Right renal cortex interstitium (tissue), 3 donors: ENCODE data around the gene OR5M8. TPM values are rescaled to one million over a fixed set of nuclear protein-coding genes. Genes with fewer than 3 reads are reported as not detected.

Source experiments
- DNase-seq, 3 donors: peaks; one replicate each; pipeline ENCODE4 v3.0.0-alpha.2; 2013; ENCODE audit warnings: low read depth in 3 of 3, low spot score in 2 of 3
- polyA plus RNA-seq, 3 donors: library from polyadenylated mRNA; unstranded; fragments of 120-200 nt; gene quantifications; one replicate each; pipeline ENCODE4 v1.2.1, GENCODE V29; 2013; ENCODE audit not compliant: insufficient read length in 3 of 3

The OR5M8 gene
- polyA plus RNA-seq = not detected

DNA sequence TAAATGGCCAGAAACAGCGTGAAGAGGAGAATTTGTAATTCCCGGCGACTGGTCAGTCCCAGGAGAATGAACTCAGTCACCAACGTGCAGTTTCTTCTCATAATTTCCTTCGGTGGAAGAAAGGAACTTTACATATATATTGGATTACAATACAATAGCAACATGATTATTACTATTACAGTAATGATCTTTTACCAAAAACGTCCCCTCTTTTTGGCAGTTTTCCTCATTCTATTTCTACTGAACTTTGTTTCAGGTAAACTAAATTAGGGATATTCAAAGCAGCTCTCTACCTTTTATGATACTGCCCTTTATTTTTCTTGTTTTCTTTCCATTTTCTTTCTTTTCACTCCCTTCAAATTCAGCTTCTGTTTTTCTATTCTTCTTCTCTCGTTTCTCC, at the start of gene OR5M8:
TSS of gene OR5M8 (minus strand) at position 101 of the 400 bp plus-strand sequence. CDS start at position 101, 0 bp downstream.
- no peak for DNase-seq

GRCh38 chr11:56533054-56533740, 42.0 kb upstream of the OR5M8 start:
- no peak for DNase-seq

DNA sequence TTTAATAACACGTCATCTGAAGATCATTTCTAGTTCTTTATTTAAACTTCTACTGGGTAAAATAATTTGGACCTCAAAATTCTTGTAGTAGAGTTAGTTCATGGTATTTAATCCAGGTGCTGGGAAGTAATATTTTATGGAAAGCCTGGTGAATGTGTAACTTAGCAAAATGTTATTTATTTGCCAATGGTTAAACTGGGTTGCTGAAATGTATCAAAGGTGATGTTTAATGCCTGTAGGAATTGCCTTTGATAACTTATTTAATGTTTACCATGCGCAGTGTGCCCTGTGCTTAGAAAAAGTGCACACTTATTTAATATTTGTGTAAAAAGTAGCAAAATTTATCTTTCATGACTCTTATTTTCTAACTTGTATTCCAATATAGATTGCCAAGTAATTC, 40.7 kb upstream of the OR5M8 start:
- no peak for DNase-seq

DNA sequence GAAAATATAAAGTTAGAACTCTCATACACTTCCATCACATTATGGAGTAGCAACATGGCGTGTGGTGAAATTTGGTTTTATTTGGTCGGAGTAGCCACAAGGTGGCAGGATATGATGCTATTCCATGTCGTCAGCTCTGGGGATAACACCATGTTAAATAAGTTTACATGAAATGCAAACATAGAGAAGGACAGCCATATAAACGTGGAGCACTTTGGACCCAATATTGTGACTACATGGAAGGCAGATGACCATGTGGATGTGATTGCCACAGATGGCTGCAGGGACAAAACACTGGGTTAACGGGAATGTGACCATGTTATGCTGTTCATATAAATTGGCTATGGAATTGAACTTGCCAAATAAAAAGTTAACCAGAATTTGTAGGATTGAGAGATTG, 30.8 kb upstream of the OR5M8 start:
- DNase-seq = no peak

DNA sequence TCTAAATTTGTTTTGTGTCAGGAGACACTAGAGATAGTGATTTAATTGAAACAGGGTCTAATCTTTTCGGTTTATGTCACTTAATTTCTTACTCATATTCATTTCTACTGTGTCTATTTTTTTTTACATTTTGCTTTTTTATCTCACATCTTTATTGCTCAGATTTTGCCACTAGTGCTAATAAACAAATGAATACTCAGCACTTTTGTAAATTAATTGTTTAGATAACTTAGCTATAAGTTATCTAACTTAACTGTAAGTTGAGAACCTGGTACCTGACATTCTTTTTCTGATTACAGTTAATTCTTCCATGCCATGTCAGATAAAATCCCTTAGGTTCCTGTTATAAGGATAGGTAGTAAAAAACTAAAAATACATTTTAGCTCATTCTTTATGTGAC, 22.1 kb upstream of the OR5M8 start:
- DNase-seq = no peak

DNA sequence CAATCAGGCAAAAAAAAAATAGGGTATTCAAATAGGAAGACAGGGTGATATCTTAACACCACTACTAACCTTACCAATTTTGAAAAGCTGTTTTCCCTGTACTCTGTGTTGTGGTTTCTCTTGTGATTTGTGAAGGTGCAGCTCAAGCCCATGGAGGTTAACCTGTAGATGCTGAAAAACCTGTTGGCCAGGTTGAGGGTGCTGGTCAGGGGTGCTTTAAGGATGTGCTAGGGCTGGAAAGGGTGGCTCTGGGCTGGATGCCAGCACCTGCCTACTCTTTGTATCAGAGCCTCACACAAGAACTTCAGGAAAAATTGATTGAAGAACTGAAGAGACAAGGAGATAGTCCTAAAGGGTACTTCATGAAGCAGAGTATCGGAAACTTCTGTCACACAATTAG, 18.3 kb upstream of the OR5M8 start:
- no peak for DNase-seq

DNA sequence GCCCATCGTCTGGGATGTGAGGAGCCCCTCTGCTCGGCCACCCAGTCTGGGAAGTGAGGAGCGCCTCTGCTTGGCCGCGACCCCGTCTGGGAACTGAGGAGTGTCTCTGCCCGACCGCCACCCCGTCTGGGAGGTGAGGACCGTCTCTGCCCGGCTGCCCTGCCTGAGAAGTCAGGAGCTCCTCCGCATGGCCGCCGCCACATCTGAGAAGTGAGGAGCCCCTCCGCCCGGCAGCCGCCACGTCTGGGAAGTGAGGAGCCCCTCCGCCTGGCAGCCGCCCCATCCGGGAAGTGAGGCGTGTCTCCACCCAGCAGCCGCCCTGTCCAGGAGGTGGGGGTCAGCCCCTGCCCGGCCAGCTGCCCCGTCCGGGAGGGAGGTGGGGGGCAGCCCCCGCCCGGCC, 5.8 kb upstream of the OR5M8 start:
- DNase-seq = no peak

GRCh38 chr11:56495117-56495516, 3.9 kb upstream of the OR5M8 start:
- no peak for DNase-seq

DNA sequence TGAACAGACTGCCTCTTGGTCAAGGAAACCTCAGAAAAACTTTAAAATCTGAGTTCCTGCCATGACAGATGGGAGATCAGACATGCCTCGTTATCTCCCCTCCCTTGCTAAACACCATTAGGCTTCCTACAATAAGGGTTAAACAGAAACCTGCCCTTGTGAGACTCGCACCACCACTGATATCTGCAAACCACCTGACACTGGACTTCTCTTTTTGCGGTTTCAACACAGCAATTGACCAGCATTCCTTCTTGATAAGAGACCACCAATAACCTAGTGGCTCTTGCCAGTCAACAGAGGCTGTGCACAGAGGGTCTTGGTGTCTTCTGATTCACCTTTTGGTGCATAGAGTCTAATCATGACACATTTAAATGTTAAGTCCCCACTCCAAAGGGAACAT, 4.4 kb downstream of the OR5M8 start:
- DNase-seq = no peak

GRCh38 chr11:56474729-56475235, 16.4 kb downstream of the OR5M8 start:
- DNase-seq = no peak

DNA sequence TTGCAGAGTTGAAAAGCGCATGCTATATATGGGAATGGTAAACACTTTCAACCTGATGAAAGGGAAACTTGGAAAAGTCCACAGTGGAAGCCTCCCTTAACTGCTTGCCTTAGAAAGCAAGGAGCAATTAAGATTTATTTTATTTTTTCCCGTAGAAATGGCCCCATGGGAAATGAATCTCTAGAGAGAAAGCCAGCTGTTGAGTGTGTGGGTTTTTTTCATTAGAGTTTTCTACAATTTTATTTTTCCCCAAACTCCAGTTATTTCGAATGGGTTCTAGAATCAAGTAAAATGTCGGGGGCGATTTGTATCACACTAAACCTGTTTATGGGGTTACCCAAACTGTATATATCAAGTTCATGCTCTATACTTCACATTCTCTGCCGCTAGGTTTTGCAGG, 17.9 kb downstream of the OR5M8 start, which contains the start of gene OR5M3:
TSS of gene OR5M3 (minus strand) at position 101 of the 400 bp plus-strand sequence. CDS start 2,855 bp downstream, outside the sequence.
- DNase-seq = no peak

- no peak for DNase-seq
Observed at GRCh38 chr11:56457076-56457475, 34.1 kb downstream of the OR5M8 start.

DNA sequence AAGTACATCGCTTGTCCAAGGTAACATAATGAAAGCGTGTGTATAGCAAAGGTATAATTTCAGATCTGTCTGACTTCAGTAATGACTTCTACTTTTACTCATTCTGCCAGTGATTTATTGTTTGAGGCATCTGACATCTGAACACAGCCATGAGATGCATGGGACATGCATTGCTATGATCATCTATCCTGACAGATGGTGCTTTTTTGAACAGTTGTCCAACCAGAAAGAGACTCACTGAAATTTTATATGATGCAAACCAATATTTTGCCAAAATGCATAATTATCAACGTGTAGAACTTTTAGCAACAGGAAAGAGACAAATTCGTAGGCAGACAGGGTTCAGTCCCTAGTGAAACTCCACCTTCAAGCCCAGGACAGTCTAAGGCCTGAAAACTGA, 37.6 kb downstream of the OR5M8 start:
- DNase-seq = no peak

Other genes starting within 250 kb of the OR5M8 start
- gene OR5T3, start 239.1 kb downstream of the OR5M8 start, polyA plus RNA-seq = not detected
- not detected for gene OR5T1, start 217.2 kb downstream of the OR5M8 start, polyA plus RNA-seq
- not detected for gene OR8H1, start 199.1 kb downstream of the OR5M8 start, polyA plus RNA-seq
- gene OR8K3, start 176.2 kb downstream of the OR5M8 start, polyA plus RNA-seq = not detected
- not detected for gene OR8K1, start 145.3 kb downstream of the OR5M8 start, polyA plus RNA-seq
- gene OR8J1, start 137.1 kb downstream of the OR5M8 start, polyA plus RNA-seq = not detected
- not detected for gene OR8U1, start 115.7 kb downstream of the OR5M8 start, polyA plus RNA-seq
- not detected for gene OR5AL1, start 78.7 kb downstream of the OR5M8 start, polyA plus RNA-seq
- gene OR5M3, start 18.0 kb downstream of the OR5M8 start, polyA plus RNA-seq = not detected
- gene OR5M11, start 51.9 kb upstream of the OR5M8 start, polyA plus RNA-seq = not detected
- not detected for gene OR5M10, start 86.4 kb upstream of the OR5M8 start, polyA plus RNA-seq
- not detected for gene OR5M1, start 123.5 kb upstream of the OR5M8 start, polyA plus RNA-seq
- not detected for gene OR5AP2, start 151.1 kb upstream of the OR5M8 start, polyA plus RNA-seq
- gene OR5AR1, start 172.3 kb upstream of the OR5M8 start, polyA plus RNA-seq = not detected
- not detected for gene OR9G1, start 207.7 kb upstream of the OR5M8 start, polyA plus RNA-seq